HS-5 (cell line): ENCODE results near the gene LUM.

Experiments used
- DNase-seq: peaks from one replicate; pipeline ENCODE4 v3.0.0-alpha.2; 2012; ENCODE audit warnings: low read depth

Gene LUM

DNA sequence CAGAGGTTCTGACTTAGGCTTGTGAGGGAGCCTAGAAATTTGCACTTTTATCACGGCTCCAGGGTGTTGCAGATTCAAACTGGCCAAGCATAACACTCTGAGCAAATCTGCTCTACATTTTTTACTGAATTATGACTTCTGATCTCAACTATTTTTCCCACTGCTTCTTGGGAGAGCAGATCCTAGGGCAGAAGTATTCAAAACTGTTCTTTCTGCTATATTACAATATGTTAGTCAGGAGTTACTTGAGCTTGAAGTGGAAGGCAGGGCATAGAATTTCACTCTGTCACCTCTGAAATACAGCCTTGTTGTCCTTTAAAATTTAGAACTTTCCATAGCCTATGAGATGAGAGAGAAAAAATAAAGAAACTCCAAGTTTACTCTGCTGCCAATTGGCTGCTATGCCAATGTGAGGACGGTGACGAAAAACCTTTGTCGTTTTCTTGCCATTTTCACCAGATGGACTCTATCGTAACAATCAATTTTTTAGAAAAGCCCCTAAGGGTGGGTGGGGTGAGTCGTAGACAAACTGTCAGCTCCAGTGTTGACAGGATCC is 37.1 kb downstream of the LUM start:
- no peak for DNase-seq

DNA sequence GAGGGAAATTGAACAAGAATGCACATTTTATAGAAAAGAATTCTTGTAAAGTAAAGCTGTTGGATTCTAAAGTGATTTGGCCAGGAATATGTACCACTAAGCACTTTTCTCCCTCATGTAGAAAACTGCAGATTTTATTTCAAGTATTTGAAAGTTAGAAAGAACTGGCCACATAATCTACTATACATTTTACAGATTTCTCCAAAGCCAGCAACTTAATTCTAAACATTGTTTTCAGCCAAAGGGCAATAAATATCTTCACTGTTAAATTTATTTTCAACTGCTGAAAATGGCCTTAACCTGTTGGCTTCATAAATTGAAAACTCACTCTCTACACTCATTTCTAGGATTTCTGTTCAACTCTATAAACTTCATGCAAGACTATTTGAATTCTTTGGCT is 37.9 kb downstream of the LUM start:
- no peak for DNase-seq

DNA sequence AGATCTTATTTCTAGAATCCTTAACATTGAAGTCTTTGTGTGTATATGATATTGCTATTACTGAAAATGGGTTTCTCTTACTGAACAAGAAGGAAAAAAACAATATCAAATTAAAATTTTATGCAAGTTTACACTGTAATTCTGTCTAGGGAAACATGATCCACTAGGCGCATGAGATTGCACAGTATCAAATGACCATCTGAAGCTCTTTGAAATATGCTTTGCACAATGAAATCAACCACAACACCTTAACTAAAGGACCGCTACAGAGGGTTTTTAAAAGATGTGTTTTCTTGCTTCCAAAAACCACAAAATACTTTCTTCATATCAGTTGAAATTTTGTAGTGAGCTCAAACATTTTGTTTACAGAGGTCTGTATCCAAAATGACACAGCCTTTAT is 38.4 kb downstream of the LUM start:
- DNase-seq: no peak

DNA sequence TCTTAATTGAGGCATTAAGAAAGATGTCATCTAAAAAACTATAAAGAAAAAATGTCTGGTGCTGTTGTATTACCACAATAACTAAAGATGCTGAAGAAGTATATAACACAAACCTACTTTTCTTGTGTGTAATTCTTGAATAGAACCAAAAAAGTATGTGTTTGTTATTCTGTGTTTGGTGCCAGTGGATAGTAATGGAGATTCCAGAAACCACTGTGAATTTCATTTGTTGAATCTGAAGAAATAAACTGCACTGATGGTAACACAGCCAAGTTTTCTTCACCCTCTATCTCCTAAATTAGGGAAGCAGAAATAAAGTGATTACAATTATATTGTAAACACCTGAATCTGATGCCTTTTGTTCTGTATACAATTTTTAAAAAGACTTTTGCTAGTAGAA is 40.4 kb downstream of the LUM start:
- DNase-seq: no peak

DNA sequence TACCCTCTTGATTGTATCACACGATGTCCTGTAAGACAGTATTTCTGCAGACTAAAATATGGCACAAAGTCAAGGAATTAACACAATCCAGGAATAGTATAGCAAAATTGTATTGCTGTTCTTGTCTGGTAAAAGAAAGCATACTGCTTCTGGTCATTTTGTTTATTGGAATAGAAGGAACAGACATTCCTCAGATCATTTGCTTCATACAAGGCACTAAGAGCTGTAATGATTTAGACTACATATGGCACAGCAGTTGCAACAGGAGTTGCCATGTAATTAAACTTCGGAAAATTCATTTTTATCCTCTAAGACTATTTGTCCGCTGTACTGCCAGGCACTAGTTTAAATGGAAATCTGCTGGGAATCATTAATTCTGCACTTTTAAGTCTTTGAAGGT is 45.9 kb downstream of the LUM start:
- no peak for DNase-seq

DNA sequence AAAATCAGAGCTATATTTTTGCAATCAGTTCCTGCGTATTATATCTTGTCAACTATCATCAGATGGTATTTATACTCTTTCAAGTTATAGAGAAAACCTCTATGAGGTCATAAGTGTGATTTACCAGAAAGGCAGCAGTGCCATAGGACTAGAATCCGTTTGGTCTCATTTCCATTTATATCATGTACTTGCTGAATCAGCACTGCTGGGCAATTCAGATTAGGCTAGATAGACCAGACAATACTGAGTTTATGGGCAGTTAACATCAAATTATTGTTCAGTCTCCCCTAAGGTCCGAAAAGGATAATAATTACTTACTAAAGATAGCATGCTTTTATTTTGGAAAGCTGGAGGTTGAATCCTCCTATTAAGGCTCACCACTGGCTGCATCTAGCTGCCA is 46.7 kb downstream of the LUM start:
- DNase-seq: no peak

DNA sequence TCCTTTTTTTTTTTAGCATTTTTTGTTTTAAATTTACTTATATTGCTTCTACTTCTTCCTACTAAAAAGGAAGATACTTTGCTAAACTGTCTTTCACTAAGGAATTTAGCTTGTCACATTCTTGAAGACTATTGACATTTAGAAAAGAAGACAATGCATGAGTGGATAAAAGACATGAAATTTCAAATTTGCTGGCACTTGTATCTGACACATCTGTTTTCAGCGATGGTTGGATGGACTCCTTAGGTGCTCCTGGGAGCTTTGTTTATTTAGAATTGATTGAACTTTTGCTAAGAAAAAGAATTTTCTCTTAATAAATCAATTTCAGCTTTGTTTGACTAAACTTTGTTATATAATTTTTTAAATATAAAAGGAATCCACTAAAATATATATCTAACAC is 50.2 kb downstream of the LUM start:
- DNase-seq: no peak

DNA sequence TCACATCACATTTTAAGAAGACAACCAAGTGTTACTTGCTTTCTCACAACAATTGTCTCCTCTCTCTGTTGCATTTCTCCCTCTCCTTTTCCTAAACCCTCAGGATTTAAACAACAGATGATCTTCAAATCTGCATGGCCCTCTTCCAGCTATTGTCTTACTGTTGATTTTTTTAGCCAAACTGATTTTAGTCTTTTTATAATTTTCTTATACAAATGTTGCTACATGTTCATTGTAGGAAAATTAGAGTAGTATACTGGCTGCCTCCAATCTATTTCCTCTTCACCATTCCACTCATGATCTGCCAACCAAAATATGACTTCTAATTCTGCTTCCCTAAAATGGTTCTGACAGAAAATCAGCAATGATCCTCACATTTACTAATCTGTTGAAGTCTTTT is 52.1 kb downstream of the LUM start:
- no peak for DNase-seq

DNA sequence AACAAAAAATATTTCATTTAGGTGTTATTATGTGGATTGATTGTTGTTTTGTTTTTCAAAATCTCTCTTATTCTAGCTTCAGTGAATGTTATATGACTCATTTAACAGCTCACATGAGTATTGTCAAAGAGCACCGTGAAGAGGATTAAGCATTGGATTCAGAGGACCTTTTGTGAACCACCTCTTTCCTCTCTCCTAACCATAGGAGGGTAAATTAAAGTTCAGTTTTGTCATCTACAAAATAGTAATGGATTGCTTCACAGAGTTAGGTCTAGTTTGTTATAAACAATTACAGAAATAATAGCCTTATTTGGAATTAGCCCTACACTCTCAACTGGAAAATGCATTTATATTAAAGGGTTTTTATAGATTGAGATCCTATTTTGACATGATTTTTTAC is 52.5 kb downstream of the LUM start:
- DNase-seq: no peak

DNA sequence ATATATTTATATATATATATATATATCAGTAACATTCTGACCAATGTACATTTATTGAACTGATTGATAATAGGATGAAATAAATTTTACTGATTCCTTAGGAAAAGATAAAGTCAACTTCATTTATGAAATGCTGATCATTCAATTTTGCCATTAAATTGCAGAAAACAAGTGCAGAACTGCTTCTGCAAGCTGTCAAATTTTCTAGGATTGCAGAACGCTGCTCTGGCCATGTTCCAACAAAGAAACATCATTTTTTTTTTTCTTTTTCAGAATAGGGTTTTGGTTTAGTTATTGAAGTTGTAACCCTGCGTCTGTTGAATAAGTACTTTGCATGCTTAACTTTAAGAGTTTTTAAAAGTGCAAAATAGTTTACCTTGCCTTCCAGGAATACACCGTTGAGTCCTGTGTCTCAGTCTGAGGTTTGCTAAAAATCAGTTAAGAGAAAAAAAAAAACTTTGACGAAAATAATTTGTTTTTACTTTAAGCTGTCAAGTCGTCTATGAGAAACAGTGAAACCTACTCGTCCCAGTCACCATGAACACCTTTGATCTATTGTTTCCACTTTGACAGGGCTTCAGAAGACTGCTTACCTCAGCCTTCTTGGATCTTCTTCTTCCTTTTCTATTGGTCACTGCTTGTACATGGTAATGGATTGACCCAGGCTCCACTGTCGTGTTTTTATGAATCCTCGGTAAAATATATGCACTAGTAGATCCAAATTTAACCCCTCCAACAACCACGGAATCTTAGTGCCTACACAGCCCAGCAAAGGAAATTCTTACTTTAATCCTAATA is 53.7 kb downstream of the LUM start, which contains the start of gene KERA:
KERA (minus strand) TSS at position 657 of the 798 bp plus-strand sequence. CDS start 1,743 bp downstream, outside the sequence.
- DNase-seq: no peak

DNA sequence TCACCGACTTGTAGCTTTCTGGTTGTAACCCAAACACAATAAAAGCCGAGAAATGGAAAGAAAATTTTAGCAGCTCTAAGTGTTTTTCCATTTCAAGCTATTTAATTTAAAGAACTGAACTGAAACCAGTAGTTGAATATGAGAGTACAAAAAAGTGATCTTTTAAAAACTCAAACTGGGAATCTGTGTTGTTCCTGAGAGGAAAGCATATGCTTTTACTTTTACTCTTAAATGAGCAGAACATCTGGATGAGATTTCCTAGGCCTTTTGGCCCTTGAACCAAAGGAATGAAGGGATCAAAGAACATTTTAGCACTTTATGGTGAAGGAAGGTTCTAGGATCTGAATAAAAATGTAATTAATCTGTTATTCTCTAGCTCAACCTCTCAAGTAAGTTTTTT is 54.8 kb downstream of the LUM start:
- DNase-seq: no peak

DNA sequence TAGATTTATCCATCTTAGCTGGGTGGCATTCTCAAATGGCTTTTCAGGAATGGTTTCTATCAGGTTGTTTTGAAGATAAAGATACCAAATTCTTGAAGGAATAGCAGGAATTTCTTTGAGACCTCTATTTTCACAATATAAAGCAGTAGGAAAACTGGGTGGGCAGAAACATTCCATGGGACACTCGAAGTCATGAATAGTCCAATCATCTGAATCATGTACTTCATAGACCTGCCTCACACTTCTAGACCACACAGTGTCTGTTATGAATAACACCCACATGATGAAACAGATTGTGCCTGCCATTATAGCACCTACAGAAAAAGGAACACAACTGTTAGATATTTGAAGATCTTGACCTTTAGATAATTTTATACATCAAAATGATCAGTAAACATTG is 55.3 kb downstream of the LUM start:
- DNase-seq: no peak

DNA sequence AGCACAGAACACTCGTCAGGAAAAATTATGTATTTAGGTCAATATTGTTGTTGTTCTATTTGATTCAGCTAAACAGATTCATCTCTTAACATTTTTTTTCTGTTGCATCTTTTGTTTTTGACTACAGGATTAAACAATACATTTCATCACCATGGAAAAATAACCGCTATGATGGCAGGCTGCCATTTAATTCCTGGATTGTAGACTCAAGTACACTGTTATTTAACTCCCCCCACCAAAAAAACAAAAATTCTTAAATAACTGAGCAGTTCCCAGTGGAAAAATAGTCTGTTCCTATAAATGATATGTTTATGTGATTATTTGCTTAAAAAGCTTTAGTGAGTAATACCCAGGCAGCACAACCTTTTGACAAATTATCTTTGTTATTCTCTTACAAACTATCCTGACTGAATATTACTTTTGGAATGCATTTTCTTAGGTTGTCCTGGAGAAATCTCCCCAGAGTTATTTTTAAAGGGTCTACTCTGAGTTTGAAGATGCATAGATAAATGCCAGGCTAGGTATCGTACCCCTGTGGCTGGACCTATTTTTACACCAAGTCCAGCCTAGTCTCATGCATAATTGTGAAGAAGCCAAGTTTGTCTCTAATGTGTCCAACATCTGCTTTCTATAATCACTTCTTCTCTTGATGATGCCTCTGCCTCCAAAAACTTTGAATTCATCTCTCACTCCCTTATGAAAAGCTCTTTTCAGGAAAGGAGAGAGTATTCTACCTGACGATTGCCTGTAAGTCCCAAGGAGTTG is 57.2 kb downstream of the LUM start:
- DNase-seq: peak; percentile 13
